Hepatocyte (in vitro differentiated cells): ENCODE measurements around the gene TNFRSF14. TPM values are rescaled to one million over a fixed set of nuclear protein-coding genes. Genes with fewer than 3 reads are reported as not detected.

Experiments
- DNase-seq: peaks from one replicate; pipeline ENCODE4 v3.0.0-alpha.2; 2016; ENCODE audit warnings: low spot score
- H2AFZ ChIP-seq: fragments of 200-600 bp; sonication (generic); 2 replicates; pipeline ENCODE4 v1.6.0; 2016; ENCODE audit warnings: antibody characterized with exemption, mild to moderate bottlenecking
- H3K27ac ChIP-seq: fragments of 200-600 bp; sonication (generic); 2 replicates; pipeline ENCODE4 v1.5.1; 2016; ENCODE audit warnings: mild to moderate bottlenecking
- H3K27me3 ChIP-seq: fragments of 200-600 bp; sonication (generic); 2 replicates; pipeline ENCODE4 v1.6.1; 2016
- H3K36me3 ChIP-seq: fragments of 200-600 bp; sonication (generic); replicated peaks from 2 replicates; pipeline ENCODE4 v1.5.1; 2016; ENCODE audit warnings: low read depth; ENCODE audit not compliant: insufficient read depth
- H3K4me1 ChIP-seq: fragments of 200-600 bp; sonication (generic); 2 replicates; pipeline ENCODE4 v1.5.1; 2016; ENCODE audit warnings: mild to moderate bottlenecking, moderate library complexity; ENCODE audit not compliant: insufficient read depth
- H3K4me2 ChIP-seq: fragments of 200-600 bp; sonication (generic); 2 replicates; pipeline ENCODE4 v1.6.0; 2016
- H3K4me3 ChIP-seq: fragments of 200-600 bp; sonication (generic); 2 replicates; pipeline ENCODE4 v1.5.1; 2016; ENCODE audit warnings: mild to moderate bottlenecking
- H3K79me2 ChIP-seq: fragments of 200-600 bp; sonication (generic); 2 replicates; pipeline ENCODE4 v1.6.0; 2017; ENCODE audit warnings: mild to moderate bottlenecking
- H3K9me2 ChIP-seq: fragments of 200-600 bp; sonication (generic); replicated peaks from 2 replicates; pipeline ENCODE4 v1.6.0; 2017; ENCODE audit warnings: mild to moderate bottlenecking; ENCODE audit not compliant: insufficient read depth
- H3K9me3 ChIP-seq: fragments of 200-600 bp; sonication (generic); 2 replicates; pipeline ENCODE4 v1.5.1; 2016; ENCODE audit warnings: low read depth, mild to moderate bottlenecking
- H4K20me1 ChIP-seq: fragments of 200-600 bp; sonication (generic); 2 replicates; pipeline ENCODE4 v1.6.0; 2016; ENCODE audit warnings: mild to moderate bottlenecking; ENCODE audit not compliant: insufficient read depth, poor library complexity, severe bottlenecking
- EZH2 ChIP-seq: fragments of 200-600 bp; sonication (generic); IDR thresholded peaks from 2 replicates; pipeline ENCODE4 v1.6.1; 2016; ENCODE audit warnings: antibody characterized with exemption, mild to moderate bottlenecking, borderline replicate concordance
- EZH2phosphoT487 ChIP-seq: fragments of 200-600 bp; sonication (generic); IDR thresholded peaks from one replicate; pipeline ENCODE4 v1.6.1; 2018; ENCODE audit warnings: antibody characterized with exemption, mild to moderate bottlenecking, low read depth, moderate library complexity; ENCODE audit not compliant: unreplicated experiment, severe bottlenecking
- WGBS: methylation state at CpG from one replicate; pipeline ENCODE4 v1.1.6; 2016; ENCODE audit warnings: low lambda C conversion rate; ENCODE audit errors: missing lambda C conversion rate; 5-methylcytosine and 5-hydroxymethylcytosine counted together
- polyA plus RNA-seq: library from polyadenylated mRNA; unstranded; fragments of >200 nt; fragmentation: Nextera tagmentation; extraction: Ambion mirVana; gene quantifications from 2 replicates; pipeline ENCODE4 v1.2.1, GENCODE V29; 2016
- total RNA-seq: library from RNA; depleted of rRNA; stranded (reverse); fragments of >200 nt; gene quantifications from 2 replicates; pipeline ENCODE4 v1.2.3, GENCODE V29; 2014
- TF ChIP-seq, protein P1 (sequence below): fragments of 200-600 bp; sonication (generic); IDR thresholded peaks from 2 replicates; pipeline ENCODE4 v1.5.1; 2016; ENCODE audit warnings: antibody characterized with exemption, mild to moderate bottlenecking; ENCODE audit not compliant: poor library complexity

TNFRSF14 gene
- total and polyA plus RNA-seq, 2 experiments from 2014 or later = 5.3 to 6.1 TPM

DNA sequence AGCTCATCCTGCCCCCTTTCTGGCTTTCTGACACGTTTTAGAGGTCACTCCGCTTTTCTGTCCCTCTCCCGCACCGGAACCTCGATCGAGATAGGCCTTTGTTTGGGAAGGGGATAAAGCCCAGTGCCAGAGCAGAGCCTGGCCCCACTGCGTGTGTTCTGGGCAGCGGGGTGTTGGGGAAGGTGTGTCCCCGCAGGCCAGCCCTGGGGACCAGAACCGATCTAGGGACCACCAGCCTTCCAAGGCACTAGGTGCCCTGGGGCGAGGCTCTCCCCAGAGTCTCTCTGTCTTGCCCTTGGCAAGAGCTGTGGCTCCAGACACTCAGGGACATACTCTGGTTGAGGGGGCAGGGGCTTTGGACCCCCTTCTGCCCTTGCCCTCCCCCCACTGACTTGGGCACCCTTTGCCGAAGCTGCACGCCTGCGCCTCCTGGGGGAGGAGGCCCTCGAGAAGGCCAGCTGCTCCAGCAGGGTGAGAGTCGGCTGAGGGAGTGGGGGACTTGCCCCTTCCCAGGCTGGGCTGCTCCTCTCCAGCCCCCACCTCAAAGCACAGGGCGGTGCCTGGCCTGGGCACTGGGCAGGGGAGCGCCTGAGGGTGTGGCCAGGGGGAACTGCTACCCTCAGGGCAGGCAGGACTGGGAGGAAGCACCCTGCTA, 46.8 kb downstream of the TNFRSF14 start:
- H4K20me1 ChIP-seq = no peaks in the 10 kb centered on the region
- H3K27me3 ChIP-seq = no peaks in the 10 kb centered on the region
- 82% methylated on average over 18 of the region's 18 CpGs for WGBS
- no peaks in the 10 kb centered on the region for H3K9me3 ChIP-seq
- H3K4me3 ChIP-seq = no peak overlapping the region
- DNase-seq = no peak
- no peaks in the 10 kb centered on the region for H3K36me3 ChIP-seq
- no peaks in the 10 kb centered on the region for H3K79me2 ChIP-seq
- no peaks in the 10 kb centered on the region for H3K9me2 ChIP-seq
- TF ChIP-seq EZH2phosphoT487 (no peak), EZH2 (no peak)
- H3K4me2 ChIP-seq = no peak overlapping the region
- no peak overlapping the region for H2AFZ ChIP-seq
- H3K27ac ChIP-seq = no peak overlapping the region
- no peaks in the 10 kb centered on the region for H3K4me1 ChIP-seq

DNA sequence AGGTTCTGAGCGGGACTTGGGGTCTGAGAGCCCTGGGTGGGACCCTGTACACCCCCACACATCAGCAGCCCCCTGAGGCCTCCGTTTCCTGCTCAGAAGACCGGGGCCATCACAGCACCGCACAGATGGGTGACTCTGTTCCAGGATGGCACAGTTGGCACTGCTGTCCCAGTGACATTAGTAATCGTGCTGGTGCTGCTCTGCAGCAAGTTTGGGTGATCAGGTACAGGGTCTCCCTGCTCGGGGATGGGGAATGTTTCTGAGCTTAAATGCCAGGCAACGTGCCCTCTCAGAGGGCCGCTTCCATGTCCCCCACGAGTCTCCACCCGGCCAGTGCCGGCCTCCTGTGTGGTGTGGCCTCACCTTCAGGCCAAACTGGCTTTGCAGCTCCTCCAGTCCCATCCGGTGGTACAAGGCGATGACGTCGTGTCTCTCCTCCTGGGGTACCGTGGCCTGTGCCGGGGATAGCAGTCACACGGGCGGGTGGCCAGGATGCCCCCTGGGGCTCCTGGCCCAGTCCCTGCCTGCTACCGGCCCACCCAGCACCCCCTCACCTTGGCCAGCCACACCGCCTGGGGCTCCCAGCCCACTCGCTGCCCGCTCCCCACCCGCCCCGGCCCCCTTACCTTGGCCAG, 47.5 kb downstream of the TNFRSF14 start:
- H3K9me2 ChIP-seq = no peaks in the 10 kb centered on the region
- no peaks in the 10 kb centered on the region for H3K79me2 ChIP-seq
- no peak for DNase-seq
- no peaks in the 10 kb centered on the region for H3K36me3 ChIP-seq
- H3K4me2 ChIP-seq = no peak overlapping the region
- H3K4me3 ChIP-seq = no peak overlapping the region
- TF ChIP-seq, protein P1, sequence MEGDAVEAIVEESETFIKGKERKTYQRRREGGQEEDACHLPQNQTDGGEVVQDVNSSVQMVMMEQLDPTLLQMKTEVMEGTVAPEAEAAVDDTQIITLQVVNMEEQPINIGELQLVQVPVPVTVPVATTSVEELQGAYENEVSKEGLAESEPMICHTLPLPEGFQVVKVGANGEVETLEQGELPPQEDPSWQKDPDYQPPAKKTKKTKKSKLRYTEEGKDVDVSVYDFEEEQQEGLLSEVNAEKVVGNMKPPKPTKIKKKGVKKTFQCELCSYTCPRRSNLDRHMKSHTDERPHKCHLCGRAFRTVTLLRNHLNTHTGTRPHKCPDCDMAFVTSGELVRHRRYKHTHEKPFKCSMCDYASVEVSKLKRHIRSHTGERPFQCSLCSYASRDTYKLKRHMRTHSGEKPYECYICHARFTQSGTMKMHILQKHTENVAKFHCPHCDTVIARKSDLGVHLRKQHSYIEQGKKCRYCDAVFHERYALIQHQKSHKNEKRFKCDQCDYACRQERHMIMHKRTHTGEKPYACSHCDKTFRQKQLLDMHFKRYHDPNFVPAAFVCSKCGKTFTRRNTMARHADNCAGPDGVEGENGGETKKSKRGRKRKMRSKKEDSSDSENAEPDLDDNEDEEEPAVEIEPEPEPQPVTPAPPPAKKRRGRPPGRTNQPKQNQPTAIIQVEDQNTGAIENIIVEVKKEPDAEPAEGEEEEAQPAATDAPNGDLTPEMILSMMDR = no peak
- TF ChIP-seq EZH2 (no peak), EZH2phosphoT487 (no peak)
- WGBS = 90% methylated on average over 12 of the region's 25 CpGs
- H2AFZ ChIP-seq = no peak overlapping the region
- H3K27me3 ChIP-seq = no peaks in the 10 kb centered on the region
- H3K4me1 ChIP-seq = no peaks in the 10 kb centered on the region
- no peak overlapping the region for H3K27ac ChIP-seq
- H4K20me1 ChIP-seq = no peaks in the 10 kb centered on the region
- H3K9me3 ChIP-seq = no peaks in the 10 kb centered on the region

DNA sequence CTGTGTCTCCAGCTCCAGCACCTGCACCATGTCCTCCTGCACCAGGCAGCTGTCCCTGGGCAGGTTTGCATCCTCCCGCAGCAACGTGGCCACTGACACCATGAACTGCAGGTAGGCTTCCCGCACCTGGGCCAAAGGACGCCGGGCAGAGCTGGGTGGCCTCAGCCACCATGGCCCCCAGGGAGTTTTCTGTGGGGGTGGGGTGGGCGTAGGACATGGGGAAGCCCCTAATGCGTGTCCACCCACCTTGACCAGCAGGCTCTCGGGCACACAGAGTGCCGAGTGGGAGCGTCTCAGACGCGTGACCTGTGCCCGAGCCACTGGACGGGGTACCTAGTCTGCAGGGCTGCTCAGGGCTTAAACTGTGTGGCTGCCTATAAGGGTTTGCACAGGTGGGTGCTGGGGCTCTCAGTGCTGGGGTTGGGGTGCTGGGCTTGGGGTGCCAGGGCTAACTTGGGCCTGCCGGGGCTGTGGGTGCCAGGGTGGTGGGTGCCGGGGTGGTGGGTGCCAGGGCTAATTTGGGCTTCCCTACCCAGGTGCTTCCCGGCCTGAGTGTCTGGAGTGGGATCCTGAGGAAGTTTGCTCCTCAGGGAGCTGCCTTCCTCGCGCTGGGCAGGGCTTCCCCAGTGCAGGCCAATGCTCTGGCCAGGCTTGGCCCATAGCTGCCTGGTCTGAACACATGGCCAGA, 48.1 kb downstream of the TNFRSF14 start:
- no peak for DNase-seq
- no peaks in the 10 kb centered on the region for H3K36me3 ChIP-seq
- no peaks in the 10 kb centered on the region for H3K79me2 ChIP-seq
- no peak overlapping the region for H3K4me2 ChIP-seq
- H4K20me1 ChIP-seq = no peaks in the 10 kb centered on the region
- 87% methylated on average over 18 of the region's 19 CpGs for WGBS
- no peak overlapping the region for H2AFZ ChIP-seq
- no peak overlapping the region for H3K4me3 ChIP-seq
- TF ChIP-seq EZH2phosphoT487 (no peak), EZH2 (no peak)
- TF ChIP-seq, protein P1 = no peak
- H3K4me1 ChIP-seq = no peaks in the 10 kb centered on the region
- H3K9me3 ChIP-seq = no peaks in the 10 kb centered on the region
- no peaks in the 10 kb centered on the region for H3K9me2 ChIP-seq
- H3K27me3 ChIP-seq = no peaks in the 10 kb centered on the region
- no peak overlapping the region for H3K27ac ChIP-seq
